Esophagus squamous epithelium (tissue), 5 donors: Measurements from ENCODE around the gene AFF3. TPM values are rescaled to one million over a fixed set of nuclear protein-coding genes. Genes with fewer than 3 reads are reported as not detected.
"Not testable (repeated sequence)": the region's sequence is repeated elsewhere in the genome, so short reads cannot be mapped to it uniquely, and the experiment has no call there.

Experiments used
- DNase-seq: peaks from one replicate; lab custom pipeline; 2025; lab: John Stamatoyannopoulos, UW
- H3K27ac ChIP-seq, 4 donors: fragments of 200-600 bp; sonication (generic); one replicate each; pipeline ENCODE4 v1.5.1; 2016 to 2019; ENCODE audit warnings: mild to moderate bottlenecking in 1 of 4
- H3K27me3 ChIP-seq, 4 donors: fragments of 200-600 bp; sonication (generic); 1 replicate in 3 of 4; 2 replicates in 1 of 4; pipeline versions ENCODE4 v1.5.1 to v1.6.0; 2017 to 2021; ENCODE audit warnings: antibody characterized with exemption in 1 of 4
- H3K36me3 ChIP-seq, 3 donors: fragments of 200-600 bp; sonication (generic); one replicate each; pipeline ENCODE4 v1.5.1; 2016 to 2019
- H3K4me1 ChIP-seq, 3 donors: fragments of 200-600 bp; sonication (generic); one replicate each; pipeline ENCODE4 v1.5.1; 2017 to 2019
- H3K4me3 ChIP-seq, 4 donors: fragments of 200-600 bp; sonication (generic); 1 replicate in 3 of 4; 2 replicates in 1 of 4; pipeline ENCODE4 v1.5.1; 2016 to 2019; ENCODE audit warnings: mild to moderate bottlenecking in 2 of 4, moderate library complexity in 1 of 4
- H3K9me3 ChIP-seq, 3 donors: fragments of 200-600 bp; sonication (generic); one replicate each; pipeline ENCODE4 v1.5.1; 2016 to 2019
- POLR2A ChIP-seq, 4 donors: fragments of 450-650 bp; IDR thresholded peaks; one replicate each; pipeline ENCODE4 v1.6.1; 2017; ENCODE audit warnings: antibody characterized with exemption in 4 of 4, mild to moderate bottlenecking in 4 of 4, moderate library complexity in 3 of 4
- WGBS, 2 donors: methylation state at CpG; one replicate each; pipeline ENCODE4 v1.1.5; 2018; 5-methylcytosine and 5-hydroxymethylcytosine counted together
- intact Hi-C: fragments of 100-400 bp; cut with DNase I; formaldehyde crosslinking; loops from one replicate; pipeline ENCODE4 v1.15.0; 2022
- total RNA-seq, 4 donors: library from RNA; depleted of rRNA; stranded (reverse); fragments of >200 nt; gene quantifications; one replicate each; pipeline ENCODE4 v1.1.0, GENCODE V29; 2016
- TF ChIP-seq, protein P1 (sequence below), 6 experiments: fragments of 450-650 bp in 4 of 6; fragments of 200-600 bp in 2 of 6; sonication (generic) in 2 of 6; IDR thresholded peaks; one replicate each; pipeline ENCODE4 v1.5.1; 2016 to 2019; ENCODE audit warnings: antibody characterized with exemption in 6 of 6, mild to moderate bottlenecking in 4 of 6, moderate library complexity in 4 of 6
- donor health status: DM: yes; HTN: yes; CAD: no.

Gene AFF3
- total RNA-seq, 4 donors from 2014 or later, result 1.2 to 9.7 (median 3.8) TPM

DNA sequence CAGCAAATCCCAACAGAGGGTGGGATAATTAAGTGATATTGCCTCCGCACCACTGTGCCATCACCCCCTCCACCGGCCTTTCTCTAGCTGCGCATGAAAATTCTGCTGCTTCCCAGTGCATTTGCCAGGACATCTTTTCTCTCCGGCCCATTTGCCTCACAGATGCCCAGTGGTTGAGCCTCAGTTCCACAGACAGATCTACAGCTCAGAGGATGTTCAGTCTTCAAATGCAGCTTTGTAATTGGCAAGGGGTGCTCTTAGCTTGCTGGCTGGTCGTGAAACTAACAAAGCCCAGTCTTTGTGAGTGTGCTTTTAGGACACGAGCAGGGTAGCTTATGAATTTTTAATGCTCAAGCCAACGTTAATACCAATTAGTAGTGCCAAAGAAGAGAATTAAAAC is 399.2 kb downstream of the AFF3 start:
- intact Hi-C loops, result no loop called here
- TF ChIP-seq POLR2A (IDR thresholded peaks at IDR 0.05), result no peak
- TF ChIP-seq, protein P1, sequence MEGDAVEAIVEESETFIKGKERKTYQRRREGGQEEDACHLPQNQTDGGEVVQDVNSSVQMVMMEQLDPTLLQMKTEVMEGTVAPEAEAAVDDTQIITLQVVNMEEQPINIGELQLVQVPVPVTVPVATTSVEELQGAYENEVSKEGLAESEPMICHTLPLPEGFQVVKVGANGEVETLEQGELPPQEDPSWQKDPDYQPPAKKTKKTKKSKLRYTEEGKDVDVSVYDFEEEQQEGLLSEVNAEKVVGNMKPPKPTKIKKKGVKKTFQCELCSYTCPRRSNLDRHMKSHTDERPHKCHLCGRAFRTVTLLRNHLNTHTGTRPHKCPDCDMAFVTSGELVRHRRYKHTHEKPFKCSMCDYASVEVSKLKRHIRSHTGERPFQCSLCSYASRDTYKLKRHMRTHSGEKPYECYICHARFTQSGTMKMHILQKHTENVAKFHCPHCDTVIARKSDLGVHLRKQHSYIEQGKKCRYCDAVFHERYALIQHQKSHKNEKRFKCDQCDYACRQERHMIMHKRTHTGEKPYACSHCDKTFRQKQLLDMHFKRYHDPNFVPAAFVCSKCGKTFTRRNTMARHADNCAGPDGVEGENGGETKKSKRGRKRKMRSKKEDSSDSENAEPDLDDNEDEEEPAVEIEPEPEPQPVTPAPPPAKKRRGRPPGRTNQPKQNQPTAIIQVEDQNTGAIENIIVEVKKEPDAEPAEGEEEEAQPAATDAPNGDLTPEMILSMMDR (IDR thresholded peaks at IDR 0.05), result no peak
- 88 to 90% methylated on average over 6 to 7 of the region's 7 CpGs for WGBS, 2 donors
- Histone ChIP-seq H3K4me1 (no peaks in the 10 kb centered on the region), H3K36me3 (no peaks in the 10 kb centered on the region), H3K9me3 (no peaks in the 10 kb centered on the region), H3K27ac (no peak overlapping the region), H3K4me3 (no peak overlapping the region), H3K27me3 (no peaks in the 10 kb centered on the region)
- DNase-seq, result no peak

- no peaks in the 10 kb centered on the region for H3K27me3 ChIP-seq
- H3K36me3 ChIP-seq, result no peaks in the 10 kb centered on the region
- H3K4me1 ChIP-seq, result no peaks in the 10 kb centered on the region
- intact Hi-C loops, result no loop called here
- TF ChIP-seq, protein P1 (IDR thresholded peaks at IDR 0.05), result no peak
- TF ChIP-seq POLR2A (IDR thresholded peaks at IDR 0.05), result no peak
- H3K27ac ChIP-seq, result no peak overlapping the region
- DNase-seq, result no peak
- no peak overlapping the region for H3K4me3 ChIP-seq
- no peaks in the 10 kb centered on the region for H3K9me3 ChIP-seq
- WGBS, 2 donors, result 64 to 91% methylated on average over 1 of the region's 1 CpG
These were observed 404.9 kb downstream of the AFF3 start for GRCh38 chr2:99737537-99737936.

DNA sequence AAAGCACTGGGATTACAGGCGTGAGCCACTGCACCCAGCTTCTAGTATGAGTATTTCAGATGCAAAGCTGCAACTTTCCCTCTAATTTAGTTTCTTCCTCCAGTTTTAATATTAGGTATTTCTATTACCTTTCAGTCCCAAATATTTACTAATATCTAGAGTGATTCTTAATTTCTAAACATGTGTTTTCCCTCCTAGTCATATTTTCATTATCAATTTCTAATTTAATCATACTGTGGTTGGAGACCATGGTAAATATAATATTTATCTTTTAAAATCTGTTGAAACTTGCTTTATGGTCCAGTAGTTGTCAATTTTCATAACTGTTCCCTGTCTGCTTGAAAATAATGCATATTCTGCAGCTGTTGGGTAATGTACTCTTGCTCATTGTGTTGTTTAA is 406.6 kb downstream of the AFF3 start:
- no peaks in the 10 kb centered on the region for H3K36me3 ChIP-seq
- intact Hi-C loops, result no loop called here
- H3K4me1 ChIP-seq, result no peaks in the 10 kb centered on the region
- WGBS, 2 donors, result 31 to 33% methylated on average over 1 of the region's 1 CpG
- no peaks in the 10 kb centered on the region for H3K9me3 ChIP-seq
- DNase-seq, result no peak
- H3K4me3 ChIP-seq, result no peak overlapping the region
- H3K27me3 ChIP-seq, result no peaks in the 10 kb centered on the region
- no peak overlapping the region for H3K27ac ChIP-seq
- TF ChIP-seq, protein P1 (IDR thresholded peaks at IDR 0.05), result no peak

DNA sequence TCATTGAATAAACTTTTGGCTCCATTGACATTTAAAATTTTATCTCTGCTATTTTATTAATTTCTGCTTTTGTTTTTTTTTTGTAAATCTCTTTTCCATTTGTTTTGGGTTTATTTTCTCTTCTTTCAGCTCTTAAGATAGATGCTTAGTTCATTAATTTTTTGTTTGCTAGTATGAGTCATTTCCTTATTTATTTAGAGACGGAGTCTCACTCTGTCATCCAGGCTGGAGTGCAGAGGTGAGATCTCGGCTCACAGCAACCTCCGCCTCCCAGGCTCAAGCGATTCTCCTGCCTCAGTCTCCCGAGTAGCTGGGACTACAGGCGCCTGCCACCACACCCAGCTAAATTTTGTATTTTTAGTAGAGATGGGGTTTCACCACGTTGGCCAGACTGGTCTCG is 407.1 kb downstream of the AFF3 start:
- H3K27me3 ChIP-seq, H3K4me1 ChIP-seq, H3K36me3 ChIP-seq, DNase-seq, H3K4me3 ChIP-seq, H3K27ac ChIP-seq, H3K9me3 ChIP-seq, intact Hi-C loops: not testable (repeated sequence)
- 34 to 49% methylated on average over 7 to 8 of the region's 8 CpGs for WGBS, 2 donors

DNA sequence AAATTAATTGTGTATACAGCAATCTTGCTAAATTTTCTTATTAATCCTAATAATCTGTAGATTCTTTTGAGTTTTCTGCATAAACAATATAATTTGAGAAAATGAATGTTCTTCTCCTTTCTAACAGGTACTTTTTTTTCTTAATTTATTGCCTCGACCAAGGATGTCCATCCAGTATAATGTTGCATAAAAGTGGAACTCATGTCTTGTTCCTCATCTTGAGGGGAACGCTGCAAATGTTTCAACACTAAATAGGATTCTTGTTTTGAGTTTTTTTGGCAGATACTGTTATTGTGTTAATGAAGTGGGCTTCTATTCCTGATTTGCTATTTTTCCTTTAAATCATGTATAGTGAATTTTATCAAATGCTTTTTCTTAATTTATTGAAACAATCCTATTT is 408.2 kb downstream of the AFF3 start:
- TF ChIP-seq POLR2A (IDR thresholded peaks at IDR 0.05), result no peak
- TF ChIP-seq, protein P1 (IDR thresholded peaks at IDR 0.05), result no peak
- Histone ChIP-seq H3K4me3 (no peak overlapping the region), H3K27ac (no peak overlapping the region), H3K9me3 (no peaks in the 10 kb centered on the region), H3K36me3 (no peaks in the 10 kb centered on the region), H3K27me3 (no peaks in the 10 kb centered on the region), H3K4me1 (no peaks in the 10 kb centered on the region)
- DNase-seq, result no peak
- intact Hi-C loops, result no loop called here
- WGBS, 2 donors, result 60 to 78% methylated on average over 2 of the region's 2 CpGs
